Stomach (tissue), 4 donors: Measurements from ENCODE around the gene ADH5.

Source experiments
- EP300 ChIP-seq: sonication (generic); formaldehyde crosslinking; IDR thresholded peaks from one replicate; pipeline ENCODE4 v1.6.1; 2017; ENCODE audit warnings: antibody characterized with exemption
- POLR2A ChIP-seq, 4 donors: fragments of 450-650 bp; IDR thresholded peaks; one replicate each; pipeline ENCODE4 v1.6.1; 2016; ENCODE audit warnings: antibody characterized with exemption in 4 of 4, control low read depth in 2 of 4, mild to moderate bottlenecking in 1 of 4, moderate library complexity in 1 of 4
- POLR2AphosphoS5 ChIP-seq, 3 donors: sonication (generic); formaldehyde crosslinking; IDR thresholded peaks; one replicate each; pipeline ENCODE4 v1.6.1; 2016; ENCODE audit warnings: antibody characterized with exemption in 3 of 3
- TF ChIP-seq, protein P1 (sequence below), 7 experiments: fragments of 450-650 bp in 4 of 7; fragments of 200-600 bp in 3 of 7; sonication (generic) in 3 of 7; IDR thresholded peaks; one replicate each; pipeline ENCODE4 v1.5.1; 2016 to 2019; ENCODE audit warnings: antibody characterized with exemption in 7 of 7, control low read depth in 2 of 7, mild to moderate bottlenecking in 1 of 7

DNA sequence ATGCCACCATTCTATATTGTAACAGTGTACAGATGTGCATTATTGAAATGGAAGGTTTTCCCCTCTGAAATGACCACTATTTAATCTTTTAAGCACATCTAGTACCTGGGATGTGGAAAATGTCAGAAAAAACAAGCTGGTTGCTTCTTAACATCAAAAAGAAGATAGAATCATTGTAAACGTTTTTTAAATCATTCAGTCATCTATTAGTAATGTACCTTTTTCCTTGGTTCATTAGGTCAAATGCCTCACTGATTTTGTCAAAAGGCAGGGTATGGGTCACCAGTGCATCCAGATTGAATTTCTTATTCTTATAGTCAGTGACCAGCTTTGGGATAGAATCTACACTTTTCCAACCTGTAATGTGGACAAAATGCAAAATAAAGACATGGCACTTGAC, 37.8 kb upstream of the ADH5 start:
- TF ChIP-seq, protein P1, sequence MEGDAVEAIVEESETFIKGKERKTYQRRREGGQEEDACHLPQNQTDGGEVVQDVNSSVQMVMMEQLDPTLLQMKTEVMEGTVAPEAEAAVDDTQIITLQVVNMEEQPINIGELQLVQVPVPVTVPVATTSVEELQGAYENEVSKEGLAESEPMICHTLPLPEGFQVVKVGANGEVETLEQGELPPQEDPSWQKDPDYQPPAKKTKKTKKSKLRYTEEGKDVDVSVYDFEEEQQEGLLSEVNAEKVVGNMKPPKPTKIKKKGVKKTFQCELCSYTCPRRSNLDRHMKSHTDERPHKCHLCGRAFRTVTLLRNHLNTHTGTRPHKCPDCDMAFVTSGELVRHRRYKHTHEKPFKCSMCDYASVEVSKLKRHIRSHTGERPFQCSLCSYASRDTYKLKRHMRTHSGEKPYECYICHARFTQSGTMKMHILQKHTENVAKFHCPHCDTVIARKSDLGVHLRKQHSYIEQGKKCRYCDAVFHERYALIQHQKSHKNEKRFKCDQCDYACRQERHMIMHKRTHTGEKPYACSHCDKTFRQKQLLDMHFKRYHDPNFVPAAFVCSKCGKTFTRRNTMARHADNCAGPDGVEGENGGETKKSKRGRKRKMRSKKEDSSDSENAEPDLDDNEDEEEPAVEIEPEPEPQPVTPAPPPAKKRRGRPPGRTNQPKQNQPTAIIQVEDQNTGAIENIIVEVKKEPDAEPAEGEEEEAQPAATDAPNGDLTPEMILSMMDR (IDR thresholded peaks at IDR 0.05) = no peak
- TF ChIP-seq POLR2A (IDR thresholded peaks at IDR 0.05) = no peak
- no peak for TF ChIP-seq EP300
- TF ChIP-seq POLR2AphosphoS5 (IDR thresholded peaks at IDR 0.05) = no peak
